Stomach smooth muscle (tissue), 2 donors: Measurements from ENCODE around the gene RPL28.
A peak's percentile ranks its signal among the peaks of the same experiment; 100 is the strongest.
"Not testable (repeated sequence)": the region's sequence is repeated elsewhere in the genome, so short reads cannot be mapped to it uniquely, and the experiment has no call there.

Experiments used
- H3K27ac ChIP-seq: one replicate; pipeline ENCODE4 v1.7.0; 2013; ENCODE audit warnings: mild to moderate bottlenecking, low read length, inconsistent platforms
- H3K27me3 ChIP-seq, 2 donors: one replicate each; pipeline ENCODE4 v1.7.0; 2013; ENCODE audit warnings: low read length in 2 of 2; ENCODE audit not compliant: insufficient read depth in 2 of 2, control insufficient read depth in 1 of 2
- H3K36me3 ChIP-seq, 2 donors: one replicate each; pipeline ENCODE4 v1.7.0; 2013; ENCODE audit warnings: low read length in 2 of 2; ENCODE audit not compliant: control insufficient read depth in 2 of 2, insufficient read depth in 2 of 2
- H3K4me1 ChIP-seq: one replicate; pipeline ENCODE4 v1.7.0; 2013; ENCODE audit warnings: low read length; ENCODE audit not compliant: control insufficient read depth, insufficient read depth
- H3K4me3 ChIP-seq, 2 donors: one replicate each; pipeline ENCODE4 v1.7.0; 2013; ENCODE audit warnings: low read length in 2 of 2
- H3K9ac ChIP-seq, 2 donors: one replicate each; pipeline ENCODE4 v1.7.0; 2013; ENCODE audit warnings: low read length in 2 of 2, mild to moderate bottlenecking in 1 of 2
- H3K9me3 ChIP-seq, 2 donors: one replicate each; pipeline ENCODE4 v1.7.0; 2013; ENCODE audit warnings: low read length in 2 of 2; ENCODE audit not compliant: control insufficient read depth in 2 of 2
- donor health status: healthy.
- donor health status: Pancreatic carcinoma.

RPL28 gene

GRCh38 chr19:55446060-55446459 lies 60.3 kb downstream of the RPL28 start:
- Histone ChIP-seq H3K27me3 (peaks cover 53 to 54% of the 10 kb centered on the region in 2 donors), H3K9me3 (no peaks in the 10 kb centered on the region), H3K4me1 (peaks cover 7% of the 10 kb centered on the region)

GRCh38 chr19:55447421-55448174 lies 61.9 kb downstream of the RPL28 start:
- no peak overlapping the region for H3K9ac ChIP-seq
- no peak overlapping the region for H3K4me3 ChIP-seq
- H3K27me3 ChIP-seq: peaks cover 48 to 57% of the 10 kb centered on the region in 2 donors
- H3K27ac ChIP-seq: no peak overlapping the region
- H3K4me1 ChIP-seq: peaks cover 10% of the 10 kb centered on the region
- H3K36me3 ChIP-seq: no peaks in the 10 kb centered on the region
- H3K9me3 ChIP-seq: no peaks in the 10 kb centered on the region

More at GRCh38 chr19:55446060-55446459, 60.3 kb downstream of the RPL28 start:
- H3K27ac ChIP-seq: no peak overlapping the region
- H3K36me3 ChIP-seq: no peaks in the 10 kb centered on the region
- no peak overlapping the region for H3K4me3 ChIP-seq
- H3K9ac ChIP-seq: no peak overlapping the region

GRCh38 chr19:55448175-55448490 lies 62.4 kb downstream of the RPL28 start:
- H3K4me3 ChIP-seq: not testable (repeated sequence)

GRCh38 chr19:55449469-55449868 lies 63.7 kb downstream of the RPL28 start:
- Histone ChIP-seq H3K27ac (no peak overlapping the region), H3K27me3 (peaks cover 34 to 43% of the 10 kb centered on the region in 2 donors), H3K4me1 (peaks cover 15% of the 10 kb centered on the region), H3K4me3 (no peak overlapping the region), H3K9ac (no peak overlapping the region), H3K9me3 (no peaks in the 10 kb centered on the region), H3K36me3 (no peaks in the 10 kb centered on the region)

More at GRCh38 chr19:55448175-55448490, 62.4 kb downstream of the RPL28 start:
- not testable (repeated sequence) for H3K9ac ChIP-seq, H3K36me3 ChIP-seq, H3K27ac ChIP-seq, H3K9me3 ChIP-seq
- peaks cover 45 to 56% of the 10 kb centered on the region in 2 donors for H3K27me3 ChIP-seq
- peaks cover 14% of the 10 kb centered on the region for H3K4me1 ChIP-seq

- Histone ChIP-seq H3K9ac (no peak overlapping the region), H3K9me3 (no peaks in the 10 kb centered on the region), H3K27ac (no peak overlapping the region), H3K27me3 (peaks cover 25 to 31% of the 10 kb centered on the region in 2 donors), H3K4me1 (peaks cover 15% of the 10 kb centered on the region), H3K36me3 (no peaks in the 10 kb centered on the region), H3K4me3 (peak overlapping the region in 1 of 2 donors; percentile 52)
These were observed 65.6 kb downstream of the RPL28 start for GRCh38 chr19:55451163-55451964.

- peak overlapping the region in 1 of 2 donors; percentile 3 for H3K4me3 ChIP-seq
- H3K9me3 ChIP-seq: no peaks in the 10 kb centered on the region
- H3K27ac ChIP-seq: no peak overlapping the region
- H3K36me3 ChIP-seq: no peaks in the 10 kb centered on the region
- H3K9ac ChIP-seq: no peak overlapping the region
- H3K27me3 ChIP-seq: peaks cover 25 to 29% of the 10 kb centered on the region in 2 donors
- peaks cover 15% of the 10 kb centered on the region for H3K4me1 ChIP-seq
These were observed 66.4 kb downstream of the RPL28 start for GRCh38 chr19:55451965-55452748.
